ENCODE measurements around the gene SYK. TPM values are rescaled to one million over a fixed set of nuclear protein-coding genes. Genes with fewer than 3 reads are reported as not detected.

SYK gene
- total RNA-seq, 1 donor = not detected

- Histone ChIP-seq H3K4me1 (ENCODE audit: insufficient read depth, low read length) (no peaks in the 10 kb centered on the region), H3K9me3 (ENCODE audit: low read depth, low read length) (no peaks in the 10 kb centered on the region), H3K4me2 (ENCODE audit: insufficient read depth, low read length) (no peak overlapping the region), H3K4me3 (ENCODE audit: insufficient read depth, low read length) (no peak overlapping the region), H4K20me1 (ENCODE audit: insufficient read depth, low read length) (no peaks in the 10 kb centered on the region), H3K27me3 (ENCODE audit: insufficient read depth, low read length) (peaks cover 20% of the 10 kb centered on the region), H3K36me3 (ENCODE audit: insufficient read depth, low read length) (no peaks in the 10 kb centered on the region), H3K27ac (ENCODE audit: low read depth, low read length) (no peak overlapping the region), H2AFZ (ENCODE audit: low read length) (no peak overlapping the region), H3K79me2 (ENCODE audit: insufficient read depth, low read length) (no peaks in the 10 kb centered on the region)
- no peak for DNase-seq (ENCODE audit: insufficient read length, low spot score, missing footprints)
- no peak for TF ChIP-seq CTCF (IDR thresholded peaks at IDR 0.05; ENCODE audit: extremely low read depth, low read depth, low read length)
Measured at GRCh38 chr9:90907056-90907445, 105.4 kb downstream of the SYK start.

- Histone ChIP-seq H3K4me2 (ENCODE audit: insufficient read depth, low read length) (no peak overlapping the region), H2AFZ (ENCODE audit: low read length) (no peak overlapping the region), H3K36me3 (ENCODE audit: insufficient read depth, low read length) (no peaks in the 10 kb centered on the region), H3K4me3 (ENCODE audit: insufficient read depth, low read length) (no peak overlapping the region), H3K79me2 (ENCODE audit: insufficient read depth, low read length) (no peaks in the 10 kb centered on the region), H4K20me1 (ENCODE audit: insufficient read depth, low read length) (no peaks in the 10 kb centered on the region), H3K27me3 (ENCODE audit: insufficient read depth, low read length) (peaks cover 20% of the 10 kb centered on the region), H3K4me1 (ENCODE audit: insufficient read depth, low read length) (no peaks in the 10 kb centered on the region), H3K9me3 (ENCODE audit: low read depth, low read length) (no peaks in the 10 kb centered on the region), H3K27ac (ENCODE audit: low read depth, low read length) (no peak overlapping the region)
- TF ChIP-seq CTCF (IDR thresholded peaks at IDR 0.05; ENCODE audit: extremely low read depth, low read depth, low read length) = no peak
- no peak for DNase-seq (ENCODE audit: insufficient read length, low spot score, missing footprints)
Measured at GRCh38 chr9:90907790-90908189, 106.2 kb downstream of the SYK start.

GRCh38 chr9:90909225-90909624 is 107.6 kb downstream of the SYK start:
- no peak overlapping the region for H3K4me2 ChIP-seq (ENCODE audit: insufficient read depth, low read length)
- no peak overlapping the region for H3K4me3 ChIP-seq (ENCODE audit: insufficient read depth, low read length)
- no peaks in the 10 kb centered on the region for H3K36me3 ChIP-seq (ENCODE audit: insufficient read depth, low read length)
- H4K20me1 ChIP-seq (ENCODE audit: insufficient read depth, low read length) = no peaks in the 10 kb centered on the region
- no peaks in the 10 kb centered on the region for H3K4me1 ChIP-seq (ENCODE audit: insufficient read depth, low read length)
- H3K27me3 ChIP-seq (ENCODE audit: insufficient read depth, low read length) = peaks cover 21% of the 10 kb centered on the region
- no peak for TF ChIP-seq CTCF (IDR thresholded peaks at IDR 0.05; ENCODE audit: extremely low read depth, low read depth, low read length)
- H3K27ac ChIP-seq (ENCODE audit: low read depth, low read length) = no peak overlapping the region
- H2AFZ ChIP-seq (ENCODE audit: low read length) = no peak overlapping the region
- H3K9me3 ChIP-seq (ENCODE audit: low read depth, low read length) = no peaks in the 10 kb centered on the region
- no peaks in the 10 kb centered on the region for H3K79me2 ChIP-seq (ENCODE audit: insufficient read depth, low read length)
- DNase-seq (ENCODE audit: insufficient read length, low spot score, missing footprints) = no peak

- Histone ChIP-seq H3K4me1 (ENCODE audit: insufficient read depth, low read length) (no peaks in the 10 kb centered on the region), H3K9me3 (ENCODE audit: low read depth, low read length) (no peaks in the 10 kb centered on the region), H3K36me3 (ENCODE audit: insufficient read depth, low read length) (no peaks in the 10 kb centered on the region), H3K4me2 (ENCODE audit: insufficient read depth, low read length) (no peak overlapping the region), H3K4me3 (ENCODE audit: insufficient read depth, low read length) (no peak overlapping the region), H2AFZ (ENCODE audit: low read length) (no peak overlapping the region), H3K79me2 (ENCODE audit: insufficient read depth, low read length) (no peaks in the 10 kb centered on the region), H3K27ac (ENCODE audit: low read depth, low read length) (no peak overlapping the region), H4K20me1 (ENCODE audit: insufficient read depth, low read length) (no peaks in the 10 kb centered on the region), H3K27me3 (ENCODE audit: insufficient read depth, low read length) (peaks cover 23% of the 10 kb centered on the region)
- TF ChIP-seq CTCF (IDR thresholded peaks at IDR 0.05; ENCODE audit: extremely low read depth, low read depth, low read length) = no peak
- no peak for DNase-seq (ENCODE audit: insufficient read length, low spot score, missing footprints)
Measured at GRCh38 chr9:90909747-90910283, 108.2 kb downstream of the SYK start.
